HCEC 1CT (cell line): ENCODE results near the gene XRCC4.
"Not testable (repeated sequence)": the region's sequence is repeated elsewhere in the genome, so short reads cannot be mapped to it uniquely, and the experiment has no call there.

Source experiments
- DNase-seq: peaks from one replicate; pipeline ENCODE4 v3.0.0-alpha.2; 2017

Gene XRCC4

DNA sequence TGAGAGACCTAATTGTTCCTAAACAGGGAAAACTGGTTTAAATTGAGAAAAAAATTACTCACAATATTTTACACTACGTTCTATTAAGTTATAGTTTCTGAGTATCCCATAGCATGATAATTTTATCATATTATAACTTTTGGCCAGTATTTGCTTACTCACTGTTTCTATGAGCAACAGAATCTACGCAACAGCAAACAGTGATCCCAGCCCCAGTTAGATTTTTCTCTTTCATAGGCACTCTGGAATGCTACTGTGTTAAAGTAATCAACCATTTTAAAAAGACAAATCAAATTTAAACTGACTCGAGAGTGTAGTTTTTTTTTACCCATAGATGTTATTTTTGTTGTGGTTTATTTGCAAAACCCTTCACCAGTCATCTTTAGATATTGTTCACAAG lies 107.2 kb downstream of the XRCC4 start:
- DNase-seq: no peak

DNA sequence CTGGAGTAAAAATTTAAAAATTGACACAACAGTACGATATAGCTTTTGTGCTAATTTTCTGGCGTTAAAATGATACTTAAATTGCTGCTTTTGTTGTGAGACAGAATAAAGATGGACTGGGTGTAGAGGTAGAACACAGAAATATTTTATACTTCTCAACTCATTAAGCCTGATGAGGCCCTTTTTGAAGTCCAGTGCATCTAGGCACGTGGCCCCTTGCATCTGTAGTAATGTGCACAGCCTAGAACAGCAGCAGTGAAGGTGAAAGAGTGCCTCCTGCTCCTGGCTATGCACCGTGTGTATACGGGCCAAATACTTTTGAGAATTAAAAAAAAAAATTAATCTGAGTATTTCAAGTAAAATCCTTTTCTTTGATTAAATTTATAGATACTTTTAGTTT lies 115.6 kb downstream of the XRCC4 start:
- no peak for DNase-seq

DNA sequence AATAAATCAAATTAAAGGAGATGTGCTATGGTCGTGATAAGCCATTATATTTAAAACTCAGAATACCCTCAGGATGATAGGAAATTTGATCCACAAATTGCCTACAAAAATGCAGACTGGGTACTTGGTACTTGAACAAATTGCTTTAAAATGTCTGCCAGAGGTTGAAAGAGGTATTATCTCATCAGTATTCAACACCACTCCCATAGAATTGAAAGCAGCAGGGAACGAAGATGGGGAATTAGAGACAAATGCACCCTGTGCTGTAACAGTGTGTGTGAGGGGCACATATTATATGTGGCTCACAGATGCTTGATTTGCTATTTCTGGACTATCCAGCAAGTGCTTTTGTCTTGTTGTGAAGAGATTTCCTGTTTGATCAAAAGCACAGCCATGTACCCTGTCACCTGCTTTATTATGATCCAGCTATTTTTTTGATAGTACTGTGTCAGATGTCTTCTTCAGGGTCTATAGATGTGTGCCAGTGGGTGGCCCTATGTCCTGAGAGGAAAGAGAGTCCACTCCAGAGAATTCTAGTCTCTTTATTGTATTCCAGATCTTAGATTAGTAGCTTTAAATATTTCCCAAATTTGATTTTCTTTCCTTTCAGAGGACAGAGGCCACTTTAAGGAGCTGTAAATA lies 120.1 kb downstream of the XRCC4 start:
- no peak for DNase-seq

DNA sequence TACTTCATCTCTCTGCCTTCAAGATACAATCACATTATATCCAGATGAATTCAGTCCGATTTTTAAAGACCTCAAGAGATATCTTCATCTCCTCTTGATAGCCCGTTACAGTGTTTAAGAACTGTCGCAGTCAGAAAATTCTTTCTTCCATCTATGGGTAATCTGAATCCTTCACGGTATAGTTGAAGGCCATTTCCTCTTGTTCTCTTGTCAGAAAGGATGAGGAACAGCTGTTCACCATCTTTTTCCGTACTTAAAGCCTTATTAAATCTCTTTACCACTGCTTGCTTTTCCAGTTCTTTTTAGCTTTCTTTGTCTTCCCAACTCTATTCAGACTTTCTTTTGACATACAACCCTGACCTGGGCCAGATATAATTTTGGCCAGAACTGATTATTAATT lies 121.8 kb downstream of the XRCC4 start:
- DNase-seq: no peak

DNA sequence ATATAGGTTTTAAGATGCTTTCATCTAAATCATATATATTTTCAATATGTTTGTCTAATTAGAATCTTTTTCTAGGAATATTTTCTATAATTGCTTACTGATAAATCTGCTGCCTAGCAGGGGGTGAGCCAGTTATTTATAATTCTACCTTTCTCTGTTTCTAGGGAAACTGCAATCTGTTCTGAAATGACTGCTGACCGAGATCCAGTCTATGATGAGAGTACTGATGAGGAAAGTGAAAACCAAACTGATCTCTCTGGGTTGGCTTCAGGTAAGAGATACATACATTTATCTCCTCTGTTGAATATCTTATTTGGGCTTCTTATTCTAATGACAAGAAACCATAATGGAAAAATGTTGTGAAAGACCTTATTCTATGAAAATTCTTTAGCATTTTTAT lies 127.3 kb downstream of the XRCC4 start:
- no peak for DNase-seq

DNA sequence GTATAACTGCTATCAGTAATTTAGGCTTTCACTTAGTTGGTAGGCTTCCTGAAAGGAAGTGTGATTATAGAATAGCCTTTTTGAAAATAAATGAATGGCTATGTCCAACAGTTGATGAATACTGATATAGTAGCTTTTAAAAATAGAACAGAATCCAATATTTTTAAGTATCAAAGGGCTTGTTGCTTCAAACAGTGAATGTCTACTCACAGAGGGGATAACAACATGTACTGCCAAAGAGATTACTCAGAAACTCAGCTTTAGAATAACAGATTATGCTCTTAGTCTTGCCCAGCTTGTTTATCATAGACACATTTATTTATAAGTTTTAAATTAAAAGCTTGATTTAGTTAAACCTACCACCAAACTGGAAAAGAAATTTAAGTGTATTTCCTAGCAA lies 132.6 kb downstream of the XRCC4 start:
- DNase-seq: no peak

DNA sequence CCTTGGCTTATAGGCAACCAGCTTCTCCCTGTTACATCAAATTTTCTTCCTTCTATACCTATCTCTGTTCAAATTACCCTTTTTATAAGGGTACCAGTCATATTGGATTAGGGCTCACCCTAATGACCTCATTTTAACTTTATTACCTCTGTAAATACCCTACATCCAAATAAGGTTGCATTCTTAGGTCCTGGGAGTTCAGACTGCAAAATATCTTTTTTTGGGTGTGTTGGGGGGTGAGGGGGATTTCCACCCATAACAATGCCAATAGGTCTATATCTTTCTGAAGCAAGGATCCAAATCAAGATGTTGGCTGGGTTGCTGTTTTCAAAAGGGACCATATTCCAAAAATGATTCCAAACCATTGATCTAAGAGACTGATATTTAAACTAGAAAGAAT lies 141.7 kb downstream of the XRCC4 start:
- no peak for DNase-seq

DNA sequence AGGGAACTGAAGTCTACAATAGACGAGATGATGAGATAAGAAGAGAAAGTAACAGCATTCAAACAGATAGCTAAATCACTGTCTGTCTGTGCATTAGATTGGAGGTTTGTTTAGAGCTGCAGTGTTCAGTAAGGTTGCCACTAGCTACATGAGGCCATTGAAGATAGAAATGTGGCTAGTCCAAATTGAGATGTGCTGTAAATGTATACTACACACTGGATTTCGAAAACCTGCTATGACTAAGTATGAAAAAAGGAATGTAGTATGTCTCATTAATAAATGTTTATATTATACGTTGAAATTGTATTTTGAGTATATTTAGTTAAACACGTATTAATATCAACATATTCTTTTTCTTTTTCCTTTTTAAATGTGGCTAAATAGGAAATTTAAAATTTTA lies 142.1 kb downstream of the XRCC4 start:
- peak; percentile 47 for DNase-seq

DNA sequence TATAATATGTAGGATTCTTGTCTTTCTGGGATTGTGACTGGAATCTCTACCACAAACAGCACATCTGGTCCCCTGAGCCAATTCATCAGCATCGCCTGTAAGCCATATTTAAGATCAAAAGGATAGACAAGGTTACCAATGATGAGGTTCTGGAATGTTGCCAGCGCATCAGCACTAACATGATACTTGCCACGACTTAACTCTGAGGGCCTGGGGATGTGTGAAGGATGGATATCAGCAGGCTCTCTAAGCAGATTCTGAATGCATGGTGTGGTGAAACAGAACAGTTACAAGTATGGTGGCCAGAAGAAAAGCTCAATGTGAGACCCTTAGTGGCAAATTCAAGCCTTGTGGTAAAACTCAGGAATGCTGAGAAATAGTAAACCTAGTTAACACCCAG lies 143.0 kb downstream of the XRCC4 start:
- DNase-seq: no peak

DNA sequence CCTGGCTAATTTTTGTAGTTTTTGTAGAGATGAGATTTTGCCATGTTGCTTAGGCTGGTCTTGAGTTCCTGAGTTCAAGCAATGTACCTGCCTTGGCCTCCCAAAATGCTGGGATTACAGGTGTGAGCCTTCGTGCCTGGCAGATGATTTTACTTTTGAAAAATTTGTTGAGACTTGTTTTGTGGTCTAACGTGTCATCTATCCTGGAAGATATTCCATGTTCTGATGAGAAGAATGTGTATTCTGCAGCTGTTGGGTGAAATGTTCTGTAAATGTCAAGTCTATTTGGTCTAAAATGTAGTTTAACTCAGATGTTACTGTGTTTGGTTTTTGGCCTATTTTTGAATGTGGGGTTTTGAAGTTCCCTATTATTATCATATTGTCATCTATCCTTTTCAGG lies 145.6 kb downstream of the XRCC4 start:
- DNase-seq: no peak

DNA sequence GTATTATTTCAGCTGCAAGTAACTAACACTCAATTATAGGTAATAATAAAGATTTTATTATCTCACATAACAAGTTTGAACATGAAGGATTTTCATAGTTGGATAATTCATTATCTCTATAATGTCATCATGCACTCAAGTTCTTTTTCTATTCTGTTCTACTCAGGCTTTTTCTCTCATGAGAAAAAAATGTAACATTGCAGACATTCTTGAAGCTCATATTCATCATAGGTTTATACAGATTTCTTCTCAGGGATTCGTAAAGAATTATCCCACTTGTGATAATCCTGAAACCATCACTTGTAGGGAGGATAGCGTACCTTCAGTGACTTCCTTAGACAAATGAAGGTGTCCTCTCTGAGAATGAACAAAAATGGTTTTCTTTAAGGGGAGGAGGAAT lies 150.3 kb downstream of the XRCC4 start:
- DNase-seq: no peak

DNA sequence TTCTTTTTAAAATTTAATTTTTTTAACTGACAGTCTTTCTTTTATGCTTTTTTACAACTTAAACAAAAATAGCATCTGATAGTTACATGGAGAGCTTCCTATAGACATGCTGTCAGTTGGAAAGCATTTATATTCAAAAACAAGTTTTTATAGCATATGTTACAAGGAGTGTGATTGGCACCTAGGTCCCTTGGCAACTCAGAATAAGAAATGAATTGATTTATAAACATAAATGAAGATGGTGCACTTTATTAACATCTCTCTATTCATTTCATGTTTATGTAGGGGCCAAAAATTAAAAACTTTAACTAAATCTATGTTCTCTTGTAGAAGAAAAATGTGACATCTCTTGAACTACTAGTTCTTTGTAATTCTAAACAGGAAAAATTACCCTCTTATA lies 153.2 kb downstream of the XRCC4 start:
- DNase-seq: no peak

DNA sequence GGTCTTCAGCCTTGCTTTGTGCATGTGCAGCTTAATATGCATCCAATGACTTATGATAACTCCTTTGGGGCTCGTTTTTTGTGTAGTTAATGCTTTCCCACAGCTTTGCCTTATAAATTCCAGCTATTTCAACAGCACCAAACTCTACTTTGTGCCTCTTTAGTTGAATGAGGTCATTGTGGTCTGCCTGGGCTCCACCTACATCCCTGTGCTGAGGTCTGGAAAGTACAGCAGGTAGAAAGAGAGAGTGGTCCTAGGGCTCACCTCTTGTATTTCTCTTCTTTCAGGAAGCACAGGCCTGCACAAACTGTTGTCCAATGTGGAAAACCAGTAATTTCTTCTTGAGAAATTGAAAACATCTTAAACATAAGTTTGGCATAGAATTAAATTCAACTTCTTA lies 167.2 kb downstream of the XRCC4 start:
- DNase-seq: no peak

DNA sequence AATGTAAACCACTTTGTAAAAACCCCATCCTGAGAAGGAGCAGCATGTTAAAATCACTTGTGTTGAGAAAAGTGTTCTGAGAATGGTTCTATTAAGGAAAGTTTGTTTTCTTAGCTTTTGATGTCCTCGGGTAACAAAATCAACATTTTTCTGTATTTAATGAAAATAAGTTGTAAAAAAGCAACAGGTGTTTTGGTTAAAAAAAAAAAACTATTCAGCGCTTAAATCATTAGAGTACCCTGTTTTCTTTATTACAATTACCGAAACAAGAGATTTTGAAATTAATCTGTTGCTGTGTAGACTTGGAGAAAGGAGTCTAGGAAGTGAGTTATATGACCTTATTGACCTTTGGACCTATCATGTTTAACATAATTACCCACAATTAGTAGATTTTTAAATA lies 167.7 kb downstream of the XRCC4 start:
- DNase-seq: no peak

DNA sequence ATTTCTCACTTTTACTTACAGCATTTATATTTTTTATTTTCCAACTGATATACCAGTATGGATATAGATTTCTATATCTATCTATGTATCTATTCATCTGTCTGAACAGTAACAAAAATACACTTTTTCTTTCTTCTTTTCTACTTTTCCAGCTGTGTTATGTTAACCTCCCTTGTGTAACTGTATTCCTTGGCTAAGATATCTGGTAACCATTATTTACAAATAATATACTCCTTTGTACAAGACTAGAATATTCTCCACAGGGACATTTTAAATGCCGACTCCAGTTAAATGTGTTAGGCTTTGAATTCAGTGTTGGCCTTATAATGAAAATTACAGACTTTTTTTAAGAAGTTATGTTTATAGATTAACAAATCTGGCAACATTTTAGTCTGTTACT lies 168.7 kb downstream of the XRCC4 start:
- no peak for DNase-seq

DNA sequence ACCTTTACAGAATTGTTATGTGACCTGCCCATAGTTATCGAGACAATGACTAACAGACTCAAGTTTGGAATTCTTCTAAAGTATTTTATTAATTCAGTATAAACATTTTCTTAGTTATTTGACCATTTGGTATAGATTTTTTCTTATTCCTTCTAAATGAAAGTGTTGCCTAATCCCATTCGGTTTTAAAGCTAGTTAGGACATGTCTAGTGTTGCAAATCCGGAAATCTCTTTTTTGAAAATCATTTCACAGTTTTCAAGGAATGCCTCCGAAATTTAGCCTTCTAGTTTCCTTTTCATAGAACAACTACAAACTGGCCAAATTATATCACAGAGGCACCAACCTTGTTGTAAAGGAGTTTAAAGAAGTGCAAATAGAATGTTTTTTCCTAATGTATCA lies 171.8 kb downstream of the XRCC4 start:
- DNase-seq: no peak

DNA sequence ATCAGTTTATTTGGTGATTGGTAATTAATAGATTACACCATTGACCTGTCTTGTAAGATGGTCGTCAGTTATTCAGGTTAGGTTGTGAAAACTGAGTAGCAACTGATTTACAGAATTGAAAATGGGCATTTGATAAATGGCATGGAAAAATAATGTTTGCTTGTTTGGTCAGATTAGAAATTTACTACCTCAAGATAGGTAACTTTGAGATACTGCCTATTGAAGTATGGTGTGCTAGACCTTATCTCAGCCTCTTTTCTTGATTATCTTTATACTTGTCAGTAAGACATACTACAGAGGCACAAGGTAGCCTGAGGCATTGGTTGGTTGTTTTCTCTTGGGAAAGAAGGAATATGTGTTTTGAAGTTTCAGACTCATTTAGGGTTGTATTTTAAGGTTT lies 174.5 kb downstream of the XRCC4 start:
- no peak for DNase-seq

DNA sequence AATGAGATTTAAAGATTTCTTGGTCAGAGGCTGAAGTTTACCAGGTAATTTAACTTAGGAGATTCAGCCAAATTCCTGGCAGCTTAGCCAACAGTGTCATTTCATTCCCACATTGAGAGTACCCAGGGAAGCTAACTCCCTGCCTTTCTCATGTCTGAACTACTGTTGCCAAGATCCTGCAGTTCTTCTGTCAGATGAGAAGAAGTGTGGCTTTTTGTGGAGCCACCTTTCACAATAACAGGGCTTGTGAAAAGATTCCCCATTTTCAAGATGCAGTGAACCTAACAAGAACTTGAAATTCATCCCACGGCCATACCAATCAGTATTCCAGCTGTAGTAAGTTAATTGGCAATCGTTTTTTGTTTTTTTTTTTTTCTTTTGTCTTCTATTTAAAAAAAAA lies 176.4 kb downstream of the XRCC4 start:
- DNase-seq: no peak

DNA sequence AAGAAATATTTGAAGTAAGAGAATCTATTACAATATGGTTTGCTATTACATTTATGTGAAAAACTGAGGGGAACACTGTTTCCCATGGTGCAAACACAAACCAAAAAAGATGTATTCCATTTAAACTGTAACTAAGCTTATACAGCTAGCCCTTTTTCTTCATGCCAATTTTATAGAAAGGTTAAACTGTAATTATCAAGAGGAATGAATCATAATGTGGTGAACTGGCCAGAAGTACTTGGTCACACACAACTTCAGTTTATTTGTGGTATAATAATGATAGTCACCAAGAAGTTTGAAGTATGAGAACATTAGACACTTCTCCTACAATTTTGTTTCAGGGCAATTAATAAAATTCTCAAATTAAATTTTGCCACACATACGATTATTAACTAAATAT lies 177.9 kb downstream of the XRCC4 start:
- peak; percentile 6 for DNase-seq

DNA sequence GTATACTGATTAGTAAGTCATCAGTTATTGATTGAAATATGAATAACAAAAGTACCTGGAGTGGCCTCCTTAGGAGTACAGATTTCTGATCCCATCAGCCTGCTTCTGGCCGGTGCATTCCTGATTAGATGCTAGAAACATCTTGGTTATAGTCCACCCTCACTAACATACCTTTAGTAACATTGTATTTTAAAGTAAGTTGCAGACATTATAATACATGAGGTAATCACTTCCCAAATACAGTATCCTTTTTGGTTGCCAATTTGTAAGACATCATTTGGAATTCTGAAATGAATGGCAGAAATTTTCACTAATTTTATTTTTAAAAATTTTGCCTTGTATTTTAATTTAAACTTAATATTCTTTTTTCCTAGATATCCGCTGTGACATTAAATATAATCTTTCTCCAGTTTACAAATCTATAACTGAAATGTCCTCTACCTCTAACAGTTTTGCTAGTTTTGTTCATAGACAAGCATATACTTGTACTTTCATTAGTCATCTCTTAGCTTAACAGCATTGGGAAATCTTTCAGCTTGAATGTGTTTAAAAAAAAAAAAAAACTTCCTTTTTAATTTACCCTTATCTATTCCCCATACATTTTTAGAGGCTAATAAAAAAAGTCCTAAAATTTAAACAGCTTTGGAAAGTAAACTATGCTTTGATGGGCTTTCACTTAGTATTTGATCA lies 178.9 kb downstream of the XRCC4 start:
- DNase-seq: peak; percentile 19

DNA sequence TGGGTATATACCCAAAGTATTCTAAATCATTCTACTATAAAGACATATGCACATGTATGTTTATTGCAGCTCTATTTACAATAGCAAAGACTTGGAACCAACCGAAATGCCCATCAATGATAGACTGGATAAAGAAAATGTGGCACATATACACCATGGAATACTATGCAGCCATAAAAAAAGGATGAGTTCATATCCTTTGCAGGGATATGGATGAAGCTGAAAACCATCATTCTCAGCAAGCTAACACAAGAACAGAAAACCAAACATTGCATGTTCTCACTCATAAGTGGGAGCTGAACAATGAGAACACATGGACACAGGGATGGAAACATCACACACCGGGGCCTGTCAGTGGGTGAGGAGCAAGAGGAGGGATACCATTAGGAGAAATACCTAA lies 180.3 kb downstream of the XRCC4 start:
- DNase-seq: not testable (repeated sequence)

DNA sequence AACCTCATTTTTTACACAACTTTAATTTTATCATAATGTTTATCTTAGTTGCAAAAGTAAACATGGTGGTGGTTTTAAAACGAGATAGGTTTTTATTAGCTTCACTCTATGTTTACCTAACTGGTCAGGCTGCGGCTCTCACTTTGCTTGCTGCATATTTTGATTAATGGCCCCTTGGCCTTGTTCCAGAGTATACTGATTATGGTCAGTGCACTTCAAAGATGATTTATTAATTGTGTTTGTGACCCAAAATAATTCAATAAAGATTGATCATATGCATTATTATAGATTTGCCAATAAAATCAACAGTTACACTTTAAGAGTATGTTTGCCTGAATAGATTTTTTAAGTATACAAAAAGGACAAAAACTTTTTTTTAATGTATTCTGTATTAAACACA lies 188.0 kb downstream of the XRCC4 start:
- DNase-seq: peak; percentile 13

DNA sequence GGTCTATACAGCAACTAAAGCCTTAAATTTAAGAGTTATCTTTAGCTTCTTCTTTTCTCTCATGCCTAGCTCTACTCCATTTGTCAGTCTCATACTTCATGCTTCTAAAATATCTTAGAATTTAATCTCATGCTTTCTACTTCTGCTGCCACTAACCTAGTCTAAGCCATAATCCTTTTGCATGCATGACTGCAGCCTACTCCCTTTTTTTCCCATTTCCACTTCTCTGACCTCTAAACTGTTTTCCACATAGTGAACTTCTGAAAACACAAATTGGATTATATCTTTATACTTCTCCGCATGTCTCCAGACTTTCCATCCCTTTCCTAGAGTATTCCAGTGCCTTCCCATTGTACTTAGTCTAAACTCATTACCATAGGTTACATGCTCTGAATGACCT lies 193.0 kb downstream of the XRCC4 start:
- no peak for DNase-seq

DNA sequence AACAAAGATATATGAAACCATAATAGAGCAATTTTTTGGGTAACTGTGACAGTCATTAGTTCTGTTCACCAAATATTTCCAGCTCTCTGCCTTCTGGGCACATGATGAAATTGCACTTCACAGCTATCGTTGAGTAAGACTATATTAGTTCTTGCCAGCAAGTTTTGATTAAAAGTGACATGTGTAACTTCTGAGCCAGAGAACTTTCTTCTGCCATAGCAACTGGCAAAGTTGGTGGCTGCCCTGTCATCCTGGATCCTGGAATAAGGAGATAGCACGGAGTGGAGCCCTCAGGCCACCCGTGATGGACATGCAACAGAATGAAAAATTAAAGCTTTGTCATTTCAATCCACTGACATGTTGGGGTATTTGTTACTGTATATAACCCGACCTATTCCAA lies 199.8 kb downstream of the XRCC4 start:
- no peak for DNase-seq

DNA sequence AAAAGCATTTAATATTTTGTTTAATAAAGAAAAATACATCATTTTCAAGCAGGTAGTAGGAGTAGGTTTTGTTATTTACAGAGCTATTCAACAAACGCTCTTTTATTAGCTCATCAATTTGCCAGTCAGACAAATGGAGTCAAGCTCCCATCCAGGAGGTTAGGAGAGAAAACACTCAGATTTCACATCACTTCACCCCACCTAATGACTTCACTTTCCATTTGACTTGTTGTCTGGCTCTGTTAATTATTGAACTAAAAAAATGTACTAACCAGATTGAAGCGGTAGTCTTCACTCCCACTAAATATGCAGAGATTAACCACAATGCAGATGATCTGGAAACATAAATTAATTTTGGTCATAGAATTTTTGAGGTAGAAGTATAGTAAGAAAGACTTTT lies 200.6 kb downstream of the XRCC4 start:
- no peak for DNase-seq
